HCT116 (cell line): ENCODE measurements around the gene COL5A1. TPM values are rescaled to one million over a fixed set of nuclear protein-coding genes. Genes with fewer than 3 reads are reported as not detected.

Experiments used
- ATAC-seq: fragments of 200-7000 bp; cut with Tn5 transposase; 2 replicates; pipeline ENCODE4 v1.9.1; 2020; ENCODE audit warnings: mild to moderate bottlenecking, moderate library complexity
- BruUV-seq: library from RNA; stranded (reverse); fragments of 400-500 nt; replicated peaks from 2 replicates; lab custom pipeline; 2021; lab: Mats Ljungman, UMichigan
- CTCF ChIA-PET: fragments of 300-600 bp; sonication (Branson Sonifier 250); formaldehyde crosslinking; loops from one replicate; lab custom pipeline; 2021; ENCODE audit warnings: antibody characterized with exemption; lab: Charles Lee
- POLR2A ChIA-PET: fragments of 300-600, 350-600 bp; sonication (Branson Sonifier 250); formaldehyde crosslinking; loops from one replicate; lab custom pipeline; 2021; ENCODE audit warnings: antibody characterized with exemption; lab: Charles Lee
- RAD21 ChIA-PET, 2 experiments: fragments of 300-600 bp; sonication (Branson Sonifier 250); formaldehyde crosslinking; loops; one replicate each; lab custom pipeline; 2023; ENCODE audit warnings: low total read pairs in 2 of 2; ENCODE audit not compliant: uncharacterized antibody in 2 of 2, unreplicated experiment in 2 of 2, low non-redundant PET in 1 of 2; lab: Charles Lee
- DNase-seq: peaks from one replicate; pipeline ENCODE4 v3.0.0-alpha.2; 2010; ENCODE audit warnings: low read depth, low spot score
- H2AFZ ChIP-seq: fragments of 200-600 bp; shearing (Covaris generic), sonication (generic); 2 replicates; pipeline ENCODE4 v1.6.1; 2017; ENCODE audit warnings: low read depth, mixed run types, mixed read lengths, antibody characterized with exemption, low read length; ENCODE audit not compliant: poor library complexity, severe bottlenecking
- H3K27ac ChIP-seq: 2 replicates; pipeline ENCODE4 v1.5.1; 2012; ENCODE audit warnings: low read depth, low read length
- H3K27me3 ChIP-seq: fragments of 200-600 bp; sonication (generic); 2 replicates; pipeline ENCODE4 v1.6.1; 2016; ENCODE audit warnings: mixed run types, low read length, mixed read lengths; ENCODE audit not compliant: insufficient read depth
- H3K36me3 ChIP-seq, 2 experiments: fragments of 200-500 bp in 1 of 2; fragments of 200-600 bp in 1 of 2; sonication (Bioruptor generic) in 1 of 2; sonication (generic) in 1 of 2; 2 replicates each; pipeline versions ENCODE4 v1.5.1 to v1.6.1; 2014 to 2016; ENCODE audit warnings: low read length in 2 of 2, inconsistent platforms in 1 of 2, mixed read lengths in 1 of 2, mixed run types in 1 of 2; ENCODE audit not compliant: insufficient read depth in 2 of 2, control insufficient read depth in 1 of 2
- H3K4me1 ChIP-seq, 2 experiments: fragments of 200-600 bp in 1 of 2; sonication (generic) in 1 of 2; 2 replicates each; pipeline versions ENCODE4 v1.5.1 to v1.6.1; 2012 to 2017; ENCODE audit warnings: low read length in 2 of 2, inconsistent platforms in 1 of 2, mild to moderate bottlenecking in 1 of 2, mixed read lengths in 1 of 2, mixed run types in 1 of 2, moderate library complexity in 1 of 2; ENCODE audit not compliant: insufficient read depth in 2 of 2, control insufficient read depth in 1 of 2
- H3K4me2 ChIP-seq: fragments of 200-600 bp; sonication (generic); 2 replicates; pipeline ENCODE4 v1.6.1; 2017; ENCODE audit warnings: mixed run types, low read length, mixed read lengths
- H3K4me3 ChIP-seq, 2 experiments: fragments of 200-600 bp in 1 of 2; sonication (generic) in 1 of 2; replicated peaks in 1 of 2; 2 replicates each; pipeline ENCODE4 v1.5.1; 2011 to 2016; ENCODE audit warnings: low read length in 2 of 2, control low read depth in 1 of 2, low read depth in 1 of 2, mild to moderate bottlenecking in 1 of 2, mixed read lengths in 1 of 2, mixed run types in 1 of 2
- H3K79me2 ChIP-seq: fragments of 200-600 bp; sonication (generic); 2 replicates; pipeline ENCODE4 v1.6.1; 2017; ENCODE audit warnings: mild to moderate bottlenecking, mixed run types, low read length, moderate library complexity, mixed read lengths; ENCODE audit not compliant: insufficient read depth
- H3K9ac ChIP-seq: fragments of 200-600 bp; sonication (generic); 2 replicates; pipeline ENCODE4 v1.6.1; 2016; ENCODE audit warnings: low read length, mixed read lengths
- H3K9me2 ChIP-seq: fragments of 200-600 bp; sonication (generic), shearing (Covaris generic); 2 replicates; pipeline ENCODE4 v1.6.1; 2017; ENCODE audit warnings: mixed run types, mild to moderate bottlenecking, moderate library complexity; ENCODE audit not compliant: insufficient read depth
- H3K9me3 ChIP-seq, 2 experiments: fragments of 200-500 bp in 1 of 2; fragments of 200-600 bp in 1 of 2; sonication (Bioruptor generic) in 1 of 2; sonication (generic) in 1 of 2; 2 replicates each; pipeline ENCODE4 v1.6.1; 2014 to 2017; ENCODE audit warnings: low read length in 2 of 2, mixed read lengths in 2 of 2, inconsistent platforms in 1 of 2, low read depth in 1 of 2, mild to moderate bottlenecking in 1 of 2, mixed run types in 1 of 2, moderate library complexity in 1 of 2; ENCODE audit not compliant: control insufficient read depth in 1 of 2, insufficient read depth in 1 of 2
- H4K20me1 ChIP-seq: fragments of 200-600 bp; sonication (generic), shearing (Covaris generic); 2 replicates; pipeline ENCODE4 v1.6.1; 2017; ENCODE audit warnings: mixed run types, mild to moderate bottlenecking, moderate library complexity; ENCODE audit not compliant: insufficient read depth
- CTCF ChIP-seq, 3 experiments: fragments of 200-600 bp in 1 of 3; sonication (generic) in 1 of 3; IDR thresholded peaks in 2 of 3; conservative IDR thresholded peaks in 1 of 3; 2 replicates each; pipeline ENCODE4 v1.5.1; 2012 to 2017; ENCODE audit warnings: low read depth in 2 of 3, low read length in 2 of 3, antibody characterized with exemption in 1 of 3, borderline replicate concordance in 1 of 3, control low read depth in 1 of 3, mild to moderate bottlenecking in 1 of 3, mixed read lengths in 1 of 3, mixed run types in 1 of 3, moderate library complexity in 1 of 3; ENCODE audit not compliant: insufficient read depth in 1 of 3
- FOSL1 ChIP-seq: IDR thresholded peaks from 2 replicates; pipeline ENCODE4 v1.6.1; 2012; ENCODE audit warnings: low read depth
- RAD21 ChIP-seq: IDR thresholded peaks from 2 replicates; pipeline ENCODE4 v1.6.1; 2012; ENCODE audit warnings: low read depth, mild to moderate bottlenecking
- YY1 ChIP-seq: IDR thresholded peaks from 2 replicates; pipeline ENCODE4 v1.6.1; 2011; ENCODE audit warnings: low read length, low read depth, moderate library complexity, mild to moderate bottlenecking; ENCODE audit not compliant: insufficient replicate concordance; ENCODE audit errors: extremely low read depth
- ZBTB33 ChIP-seq: IDR thresholded peaks from 2 replicates; pipeline ENCODE4 v1.6.1; 2011; ENCODE audit warnings: mild to moderate bottlenecking, low read length, moderate library complexity; ENCODE audit not compliant: insufficient replicate concordance; ENCODE audit errors: extremely low read depth
- ZFX ChIP-seq: fragments of 450-650 bp; IDR thresholded peaks from 2 replicates; pipeline ENCODE4 v1.6.1; 2017
- ZNF274 ChIP-seq: fragments of 200-500 bp; sonication (Bioruptor generic); IDR thresholded peaks from 2 replicates; pipeline ENCODE4 v1.6.1; 2014; ENCODE audit warnings: mild to moderate bottlenecking, low read depth, low read length, inconsistent platforms
- intact Hi-C: fragments of 100-400 bp; cut with micrococcal nuclease; formaldehyde crosslinking; loops from 2 replicates; pipeline ENCODE4 v1.10.0; 2022
- total RNA-seq: library from RNA; stranded (reverse); gene quantifications from one replicate; pipeline ENCODE4 v1.2.1, GENCODE V29; 2021; ENCODE audit not compliant: unreplicated experiment

The COL5A1 gene
- total RNA-seq, 1 experiment from 2014 or later, result 0.30 TPM

GRCh38 chr9:134858051-134858841 lies 216.6 kb downstream of the COL5A1 start:
- RAD21 ChIA-PET, result no interaction called here
- no peak overlapping the region for H2AFZ ChIP-seq

More at GRCh38 chr9:134858051-134858841, 216.6 kb downstream of the COL5A1 start:
- DNase-seq (no peak), ATAC-seq (peak; percentile 84)
- TF ChIP-seq ZNF274 (no peak), YY1 (no peak), FOSL1 (peak; percentile 9; the same call in 1 of the 2 replicates), ZBTB33 (no peak), RAD21 (peak; percentile 19; the same call in 1 of the 2 replicates), ZFX (no peak), CTCF (IDR thresholded peaks at IDR 0.05 in 2 of 3, conservative IDR thresholded peaks at IDR 0.05 in 1 of 3; ENCODE audit: borderline replicate concordance in 1 of 3, insufficient read depth in 1 of 3, low read depth in 2 of 3, low read length in 2 of 3) (peak in 2 of 3 experiments; percentile 7 to 13; a peak in 1 of 6 replicates)
- Histone ChIP-seq H3K9me2 (no peaks in the 10 kb centered on the region), H3K9me3 (no peaks in the 10 kb centered on the region), H3K9ac (no peak overlapping the region), H3K4me2 (peak overlapping the region; percentile 29; the same call in 1 of the 2 replicates), H3K27me3 (peaks cover 24% of the 10 kb centered on the region), H3K36me3 (no peaks in the 10 kb centered on the region), H3K4me3 (no peak overlapping the region), H3K79me2 (no peaks in the 10 kb centered on the region), H4K20me1 (no peaks in the 10 kb centered on the region), H3K27ac (no peak overlapping the region), H3K4me1 (peaks cover 9 to 11% of the 10 kb centered on the region in 2 experiments)
- ChIA-PET CTCF (no interaction called here), POLR2A (no interaction called here)
- no TSS peak for BruUV-seq
- intact Hi-C loops, result no loop called here
